ENCODE results near the gene ZYX. TPM values are rescaled to one million over a fixed set of nuclear protein-coding genes. Genes with fewer than 3 reads are reported as not detected.

Gene ZYX
- total and polyA plus RNA-seq, 2 donors (not counting 1 experiment from before 2014, with no cell fraction given): 32.3 to 53.8 TPM

DNA sequence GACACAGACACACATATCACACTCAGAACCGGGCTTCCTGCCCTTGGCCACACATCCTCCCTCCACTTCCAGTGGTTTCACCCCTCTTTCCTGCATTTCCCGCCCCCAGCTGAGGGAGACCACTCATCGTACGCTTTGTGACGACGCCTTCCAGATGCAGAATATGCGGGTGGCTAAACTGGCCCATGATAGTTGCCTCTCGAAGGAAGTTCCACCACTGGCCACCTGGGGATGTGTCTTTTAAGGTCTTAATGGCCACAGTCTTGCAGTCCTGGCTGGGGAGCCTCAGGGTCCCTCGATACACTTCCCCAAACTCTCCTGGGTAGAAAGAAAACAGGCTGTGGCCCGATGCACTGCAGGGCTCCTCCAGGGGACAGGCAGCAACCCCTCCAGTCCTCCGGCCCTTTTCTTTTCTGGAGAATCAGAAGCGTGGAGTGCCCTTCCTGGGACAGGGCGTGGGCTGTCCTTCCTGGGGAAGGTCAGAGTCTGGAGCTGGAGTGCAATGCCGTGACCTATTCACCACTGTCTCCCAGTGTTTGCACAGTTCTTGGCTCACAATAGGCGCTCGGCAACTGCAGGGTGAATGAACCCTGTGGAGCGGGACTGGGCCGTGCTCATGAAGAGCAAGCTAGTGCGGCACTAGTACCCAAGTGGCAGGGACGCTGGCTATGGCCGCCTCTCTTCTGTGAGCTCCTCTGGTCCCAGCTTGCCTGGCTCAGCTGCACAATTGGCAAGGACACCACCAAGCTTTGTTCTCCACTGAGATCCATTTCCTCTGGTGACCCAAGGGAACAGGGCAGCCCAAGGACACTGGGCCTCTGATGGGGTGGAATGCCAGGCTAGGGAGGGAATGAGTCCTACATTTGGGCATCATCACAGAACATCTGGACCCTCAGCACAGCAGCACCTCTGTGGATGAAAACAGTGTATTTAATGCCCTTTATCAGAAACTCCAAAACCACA lies 14.3 kb downstream of the ZYX start:
- 46% methylated on average over 20 of the region's 21 CpGs for WGBS (ENCODE audit: insufficient coverage)
- DNase-seq (no peak), ATAC-seq (ENCODE audit: low read depth) (peak; percentile 21)
- no peaks in the 10 kb centered on the region for H4K20me1 ChIP-seq (ENCODE audit: control insufficient read depth, insufficient read depth, low read length, poor library complexity, severe bottlenecking)
- ChIA-PET POLR2A (no interaction called here), CTCF (interaction anchor here (0.7 kb wide), 1 partner anchor 341 kb away, joined by 3 read pairs; no protein-coding TSS in a partner anchor)
- H3K36me3 ChIP-seq (replicated peaks in 1 of 2; ENCODE audit: control extremely low read depth in 1 of 2, control insufficient read depth in 1 of 2, extremely low read depth in 1 of 2, insufficient read depth in 2 of 2, low read length in 1 of 2): peaks cover 0 to 8% of the 10 kb centered on the region in 2 experiments
- Mint-ChIP-seq H3K9me3 (ENCODE audit: insufficient read depth) (no peaks in the 10 kb centered on the region), H3K4me3 (no peak overlapping the region), H3K27me3 (no peaks in the 10 kb centered on the region), H3K4me1 (no peaks in the 10 kb centered on the region), H3K27ac (no peak overlapping the region)
- TF ChIP-seq EZH2 (IDR thresholded peaks at IDR 0.05; ENCODE audit: borderline replicate concordance, insufficient read depth, low read depth, low read length, poor library complexity, severe bottlenecking): no peak
- TF ChIP-seq, protein P1, sequence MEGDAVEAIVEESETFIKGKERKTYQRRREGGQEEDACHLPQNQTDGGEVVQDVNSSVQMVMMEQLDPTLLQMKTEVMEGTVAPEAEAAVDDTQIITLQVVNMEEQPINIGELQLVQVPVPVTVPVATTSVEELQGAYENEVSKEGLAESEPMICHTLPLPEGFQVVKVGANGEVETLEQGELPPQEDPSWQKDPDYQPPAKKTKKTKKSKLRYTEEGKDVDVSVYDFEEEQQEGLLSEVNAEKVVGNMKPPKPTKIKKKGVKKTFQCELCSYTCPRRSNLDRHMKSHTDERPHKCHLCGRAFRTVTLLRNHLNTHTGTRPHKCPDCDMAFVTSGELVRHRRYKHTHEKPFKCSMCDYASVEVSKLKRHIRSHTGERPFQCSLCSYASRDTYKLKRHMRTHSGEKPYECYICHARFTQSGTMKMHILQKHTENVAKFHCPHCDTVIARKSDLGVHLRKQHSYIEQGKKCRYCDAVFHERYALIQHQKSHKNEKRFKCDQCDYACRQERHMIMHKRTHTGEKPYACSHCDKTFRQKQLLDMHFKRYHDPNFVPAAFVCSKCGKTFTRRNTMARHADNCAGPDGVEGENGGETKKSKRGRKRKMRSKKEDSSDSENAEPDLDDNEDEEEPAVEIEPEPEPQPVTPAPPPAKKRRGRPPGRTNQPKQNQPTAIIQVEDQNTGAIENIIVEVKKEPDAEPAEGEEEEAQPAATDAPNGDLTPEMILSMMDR (IDR thresholded peaks at IDR 0.05): no peak
- H3K27ac ChIP-seq (ENCODE audit: low read length in 2 of 2): no peak overlapping the region
- no peaks in the 10 kb centered on the region for H3K4me1 ChIP-seq (ENCODE audit: control insufficient read depth in 2 of 2, insufficient read depth in 2 of 2, low read length in 2 of 2)
- H3K79me2 ChIP-seq (ENCODE audit: control insufficient read depth, insufficient read depth, low read length): no peaks in the 10 kb centered on the region
- intact Hi-C loops (cut with micrococcal nuclease): no loop called here
- H3K9me3 ChIP-seq (ENCODE audit: control extremely low read depth in 1 of 3, control insufficient read depth in 2 of 3, insufficient read depth in 1 of 3, low read length in 2 of 3): no peaks in the 10 kb centered on the region
- no peaks in the 10 kb centered on the region for H3K27me3 ChIP-seq (replicated peaks in 1 of 4; ENCODE audit: control extremely low read depth in 1 of 4, control insufficient read depth in 3 of 4, insufficient read depth in 4 of 4, low read length in 3 of 4)
- H2AFZ ChIP-seq (ENCODE audit: insufficient read depth, low read depth, low read length, poor library complexity, severe bottlenecking): no peak overlapping the region
- no peak overlapping the region for H3K4me2 ChIP-seq (replicated peaks; ENCODE audit: low read depth, low read length, poor library complexity, severe bottlenecking)
- H3K4me3 ChIP-seq (ENCODE audit: control extremely low read depth in 1 of 5, extremely low read depth in 1 of 5, insufficient read depth in 1 of 5, low read depth in 2 of 5, low read length in 4 of 5): no peak overlapping the region
- H3K9ac ChIP-seq (ENCODE audit: low read length): no peak overlapping the region

DNA sequence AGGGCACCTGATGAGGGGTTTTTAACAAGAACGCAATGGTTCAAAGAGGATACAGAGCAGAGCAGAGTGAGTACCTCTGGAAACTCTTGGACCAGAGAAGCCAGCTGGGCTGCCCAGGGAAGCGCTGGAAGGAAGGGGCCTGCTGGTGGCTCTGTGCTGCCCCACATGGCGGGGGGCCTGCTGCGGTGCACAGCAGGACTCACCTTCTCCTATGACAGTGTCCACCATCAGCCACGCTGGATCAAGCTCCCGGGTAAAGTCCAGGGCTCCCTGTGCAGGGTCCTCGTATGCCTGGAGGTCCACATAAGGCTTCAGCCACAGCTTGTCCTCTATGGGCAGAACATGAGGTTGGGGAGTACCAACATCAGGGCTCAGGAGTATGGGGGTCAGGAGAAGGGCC lies 15.0 kb downstream of the ZYX start:
- H3K4me1 Mint-ChIP-seq: no peaks in the 10 kb centered on the region
- H3K27me3 Mint-ChIP-seq: no peaks in the 10 kb centered on the region
- H3K9ac ChIP-seq (ENCODE audit: low read length): no peak overlapping the region
- no peak for TF ChIP-seq EZH2 (IDR thresholded peaks at IDR 0.05; ENCODE audit: borderline replicate concordance, insufficient read depth, low read depth, low read length, poor library complexity, severe bottlenecking)
- TF ChIP-seq, protein P1 (IDR thresholded peaks at IDR 0.05): no peak
- no peaks in the 10 kb centered on the region for H4K20me1 ChIP-seq (ENCODE audit: control insufficient read depth, insufficient read depth, low read length, poor library complexity, severe bottlenecking)
- ATAC-seq (ENCODE audit: low read depth) (no peak), DNase-seq (no peak)
- no peak overlapping the region for H2AFZ ChIP-seq (ENCODE audit: insufficient read depth, low read depth, low read length, poor library complexity, severe bottlenecking)
- H3K9me3 ChIP-seq (ENCODE audit: control extremely low read depth in 1 of 3, control insufficient read depth in 2 of 3, insufficient read depth in 1 of 3, low read length in 2 of 3): no peaks in the 10 kb centered on the region
- H3K27ac ChIP-seq (ENCODE audit: low read length in 2 of 2): no peak overlapping the region
- intact Hi-C loops (cut with micrococcal nuclease): no loop called here
- 81% methylated on average over 6 of the region's 7 CpGs for WGBS (ENCODE audit: insufficient coverage)
- no peaks in the 10 kb centered on the region for H3K9me3 Mint-ChIP-seq (ENCODE audit: insufficient read depth)
- no peak overlapping the region for H3K27ac Mint-ChIP-seq
- POLR2A ChIA-PET: no interaction called here
- no peak overlapping the region for H3K4me2 ChIP-seq (replicated peaks; ENCODE audit: low read depth, low read length, poor library complexity, severe bottlenecking)
- H3K27me3 ChIP-seq (replicated peaks in 1 of 4; ENCODE audit: control extremely low read depth in 1 of 4, control insufficient read depth in 3 of 4, insufficient read depth in 4 of 4, low read length in 3 of 4): no peaks in the 10 kb centered on the region
- H3K79me2 ChIP-seq (ENCODE audit: control insufficient read depth, insufficient read depth, low read length): no peaks in the 10 kb centered on the region
- H3K4me3 Mint-ChIP-seq: no peak overlapping the region
- peaks cover 0 to 4% of the 10 kb centered on the region in 2 experiments for H3K36me3 ChIP-seq (replicated peaks in 1 of 2; ENCODE audit: control extremely low read depth in 1 of 2, control insufficient read depth in 1 of 2, extremely low read depth in 1 of 2, insufficient read depth in 2 of 2, low read length in 1 of 2)
- CTCF ChIA-PET: no interaction called here
- H3K4me1 ChIP-seq (ENCODE audit: control insufficient read depth in 2 of 2, insufficient read depth in 2 of 2, low read length in 2 of 2): no peaks in the 10 kb centered on the region
- no peak overlapping the region for H3K4me3 ChIP-seq (ENCODE audit: control extremely low read depth in 1 of 5, extremely low read depth in 1 of 5, insufficient read depth in 1 of 5, low read depth in 2 of 5, low read length in 4 of 5)
